C4-2B (cell line): ENCODE results near the gene GPC5.

ENCODE experiments used
- H3K27ac ChIP-seq: fragments of 450-650 bp; 2 replicates; pipeline ENCODE4 v1.5.1; 2017
- ZFX ChIP-seq: fragments of 450-650 bp; IDR thresholded peaks from 2 replicates; pipeline ENCODE4 v1.6.1; 2017
- TF ChIP-seq, protein P1 (sequence below): fragments of 450-650 bp; conservative IDR thresholded peaks from 2 replicates; pipeline ENCODE4 v1.5.1; 2017; ENCODE audit warnings: mild to moderate bottlenecking

The GPC5 gene

DNA sequence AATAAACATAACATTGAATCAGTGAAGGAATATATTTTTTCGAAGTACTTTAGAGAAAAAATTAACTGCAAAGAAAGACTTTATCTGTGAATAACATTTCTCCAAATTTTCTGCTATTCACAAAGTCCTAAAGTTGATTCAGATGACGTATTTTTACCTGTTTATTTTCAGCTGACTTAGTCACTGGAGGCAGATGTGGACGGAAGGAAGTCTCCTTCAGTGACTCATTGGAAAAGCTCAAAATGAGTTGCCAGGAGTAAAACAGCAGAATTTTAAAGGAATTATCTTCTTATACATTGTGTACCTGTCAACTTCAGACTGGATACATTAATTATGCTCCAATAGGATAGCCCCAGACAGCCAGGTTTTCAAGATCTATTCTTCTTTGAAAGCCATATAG is 1148.8 kb downstream of the GPC5 start:
- H3K27ac ChIP-seq, result no peak overlapping the region

DNA sequence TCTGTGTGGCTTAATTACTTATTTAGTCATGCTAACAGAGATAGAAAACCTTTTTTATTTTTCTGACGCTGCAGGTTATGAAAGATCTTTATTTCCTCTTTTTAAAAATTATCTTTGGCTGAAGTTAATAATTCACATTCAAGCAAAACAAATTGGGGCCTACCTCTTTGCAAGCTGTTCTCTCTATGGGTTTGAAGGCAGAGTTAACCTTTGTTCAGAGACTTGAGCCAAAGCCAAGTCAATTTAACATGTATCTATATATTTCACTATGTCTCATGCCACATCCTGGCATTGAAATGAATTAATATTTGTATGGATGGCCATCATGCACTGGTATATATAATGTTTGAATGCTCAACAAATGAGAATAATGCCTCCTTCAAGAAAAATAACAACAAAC is 1150.9 kb downstream of the GPC5 start:
- no peak for TF ChIP-seq ZFX
- TF ChIP-seq, protein P1, sequence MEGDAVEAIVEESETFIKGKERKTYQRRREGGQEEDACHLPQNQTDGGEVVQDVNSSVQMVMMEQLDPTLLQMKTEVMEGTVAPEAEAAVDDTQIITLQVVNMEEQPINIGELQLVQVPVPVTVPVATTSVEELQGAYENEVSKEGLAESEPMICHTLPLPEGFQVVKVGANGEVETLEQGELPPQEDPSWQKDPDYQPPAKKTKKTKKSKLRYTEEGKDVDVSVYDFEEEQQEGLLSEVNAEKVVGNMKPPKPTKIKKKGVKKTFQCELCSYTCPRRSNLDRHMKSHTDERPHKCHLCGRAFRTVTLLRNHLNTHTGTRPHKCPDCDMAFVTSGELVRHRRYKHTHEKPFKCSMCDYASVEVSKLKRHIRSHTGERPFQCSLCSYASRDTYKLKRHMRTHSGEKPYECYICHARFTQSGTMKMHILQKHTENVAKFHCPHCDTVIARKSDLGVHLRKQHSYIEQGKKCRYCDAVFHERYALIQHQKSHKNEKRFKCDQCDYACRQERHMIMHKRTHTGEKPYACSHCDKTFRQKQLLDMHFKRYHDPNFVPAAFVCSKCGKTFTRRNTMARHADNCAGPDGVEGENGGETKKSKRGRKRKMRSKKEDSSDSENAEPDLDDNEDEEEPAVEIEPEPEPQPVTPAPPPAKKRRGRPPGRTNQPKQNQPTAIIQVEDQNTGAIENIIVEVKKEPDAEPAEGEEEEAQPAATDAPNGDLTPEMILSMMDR, result no peak
- H3K27ac ChIP-seq, result no peak overlapping the region

More for the DNA sequence above, 1148.8 kb downstream of the GPC5 start:
- TF ChIP-seq, protein P1, result no peak
- no peak for TF ChIP-seq ZFX

DNA sequence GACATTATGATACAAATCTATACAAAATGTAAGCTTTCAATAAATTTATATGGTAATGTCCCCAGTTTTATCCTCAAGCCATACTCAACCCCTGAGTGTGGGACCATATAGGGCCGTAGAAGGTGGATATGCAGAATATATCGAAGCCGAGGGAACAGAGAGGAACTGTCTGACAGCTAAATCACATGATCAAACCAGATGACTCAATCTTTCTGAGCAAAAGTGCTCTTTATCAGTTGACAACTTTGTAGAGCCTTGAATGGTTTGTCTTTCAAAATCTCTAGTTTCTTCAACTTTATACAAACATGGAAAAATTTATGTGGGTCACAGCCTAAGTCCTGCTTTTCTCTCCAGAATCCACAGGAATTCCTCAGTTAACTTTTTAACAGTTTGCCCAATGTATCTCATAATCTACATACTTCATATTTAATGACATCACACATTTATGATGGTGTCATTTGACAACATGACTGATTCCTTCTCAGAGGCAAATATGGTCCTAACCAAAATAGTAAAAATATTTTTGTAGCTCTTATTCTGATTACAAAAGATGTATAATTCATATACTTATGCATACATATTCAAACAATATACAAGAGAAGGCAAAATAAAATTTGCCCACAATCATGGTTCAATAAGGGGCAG is 1155.2 kb downstream of the GPC5 start:
- no peak overlapping the region for H3K27ac ChIP-seq
- TF ChIP-seq, protein P1, result no peak
- TF ChIP-seq ZFX, result no peak

DNA sequence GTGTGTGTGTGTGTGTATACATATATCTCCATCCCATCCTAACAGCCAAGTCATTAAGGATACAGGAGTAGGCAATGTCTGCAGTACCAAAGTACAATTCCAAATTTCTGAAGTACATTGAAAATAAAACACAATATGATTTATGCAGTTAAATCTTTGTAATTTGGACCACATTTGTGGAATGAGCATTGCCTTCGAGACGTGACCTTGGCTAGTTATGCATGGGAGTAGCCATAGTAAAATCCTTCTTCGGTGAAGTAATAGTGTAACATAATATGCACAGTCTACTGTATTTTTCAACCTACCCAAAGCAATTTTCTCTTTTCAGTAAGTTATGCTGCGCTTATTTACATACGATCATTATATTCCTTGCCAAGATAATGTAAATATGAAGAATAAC is 1162.5 kb downstream of the GPC5 start:
- TF ChIP-seq, protein P1, result no peak
- TF ChIP-seq ZFX, result no peak
- H3K27ac ChIP-seq, result no peak overlapping the region

DNA sequence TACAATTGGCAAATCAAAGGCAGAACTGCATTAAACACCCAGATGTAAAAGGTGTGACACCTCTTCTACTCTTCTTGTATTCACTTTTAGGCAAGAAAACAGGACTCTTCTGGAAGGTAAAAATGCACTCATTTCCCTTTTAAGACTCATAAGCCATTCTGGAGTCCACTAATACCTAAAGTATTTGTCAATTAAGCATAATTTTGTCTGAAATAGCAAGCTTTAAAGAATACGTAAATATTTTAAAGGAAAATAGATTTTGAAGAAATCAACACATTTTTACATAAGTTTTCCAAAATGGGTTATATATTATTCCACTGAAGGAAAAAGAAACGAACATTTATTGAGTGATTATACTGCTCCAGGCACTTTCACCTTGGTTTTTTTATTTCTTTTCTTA is 1166.5 kb downstream of the GPC5 start:
- TF ChIP-seq, protein P1, result no peak
- no peak for TF ChIP-seq ZFX
- H3K27ac ChIP-seq, result no peak overlapping the region

DNA sequence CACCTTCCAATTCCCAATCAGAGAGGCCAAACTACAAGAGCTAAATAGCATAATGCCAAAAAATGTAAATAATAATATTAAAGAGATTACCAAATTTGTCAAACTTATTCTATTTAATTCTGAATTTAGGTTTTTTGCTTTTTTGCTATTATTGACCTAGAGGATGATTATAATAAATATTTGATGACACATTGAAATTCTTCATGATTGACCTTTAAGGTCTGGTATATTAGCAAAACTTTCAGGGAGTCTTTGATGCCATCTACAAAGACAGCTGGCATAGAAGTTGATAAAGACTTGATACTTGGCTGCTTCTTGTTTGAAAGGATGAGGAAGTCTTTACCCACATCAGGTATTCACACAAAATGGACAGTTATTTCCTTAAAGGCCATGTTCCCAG is 1168.3 kb downstream of the GPC5 start:
- H3K27ac ChIP-seq, result no peak overlapping the region
- TF ChIP-seq ZFX, result no peak
- TF ChIP-seq, protein P1, result no peak

DNA sequence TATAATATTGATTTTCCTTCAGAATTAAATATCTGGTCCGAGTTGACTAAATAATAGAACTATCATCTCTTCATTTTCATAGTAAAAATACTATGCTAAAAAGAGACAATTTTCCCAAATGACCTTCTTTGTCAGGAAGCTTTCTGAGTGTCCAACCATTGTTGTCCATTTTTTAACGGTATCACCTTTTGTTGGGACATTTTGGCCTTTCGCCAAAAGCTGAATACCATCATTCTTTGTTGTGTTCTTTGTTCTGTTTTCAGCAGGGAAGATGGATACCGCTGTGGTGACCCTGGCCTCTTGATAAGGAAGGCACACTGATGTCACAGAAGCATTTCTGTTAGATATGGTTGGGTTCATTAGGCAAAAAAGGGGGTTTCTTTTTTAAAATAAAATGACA is 1173.8 kb downstream of the GPC5 start:
- H3K27ac ChIP-seq, result no peak overlapping the region
- TF ChIP-seq, protein P1, result no peak
- no peak for TF ChIP-seq ZFX
